ENCODE data around the gene DHH. TPM values are rescaled to one million over a fixed set of nuclear protein-coding genes. Genes with fewer than 3 reads are reported as not detected.

Gene DHH
- total RNA-seq, 4 donors from 2014 or later, result 0.66 to 3.0 (median 1.9) TPM

GRCh38 chr12:49098035-49098451, 3.4 kb upstream of the DHH start:
- no peak overlapping the region for H3K27ac ChIP-seq (replicated peaks in 1 of 4)
- intact Hi-C loops (cut with DNase I), result no loop called here
- peaks cover 0 to 20% (median 16%) of the 10 kb centered on the region in 4 donors for H3K27me3 ChIP-seq
- H3K9me3 ChIP-seq, result no peaks in the 10 kb centered on the region
- no peak for DNase-seq (ENCODE audit: extremely low spot score)
- TF ChIP-seq POLR2AphosphoS5 (IDR thresholded peaks at IDR 0.05), result peak in 1 of 2 donors; percentile 16
- TF ChIP-seq, protein P1, sequence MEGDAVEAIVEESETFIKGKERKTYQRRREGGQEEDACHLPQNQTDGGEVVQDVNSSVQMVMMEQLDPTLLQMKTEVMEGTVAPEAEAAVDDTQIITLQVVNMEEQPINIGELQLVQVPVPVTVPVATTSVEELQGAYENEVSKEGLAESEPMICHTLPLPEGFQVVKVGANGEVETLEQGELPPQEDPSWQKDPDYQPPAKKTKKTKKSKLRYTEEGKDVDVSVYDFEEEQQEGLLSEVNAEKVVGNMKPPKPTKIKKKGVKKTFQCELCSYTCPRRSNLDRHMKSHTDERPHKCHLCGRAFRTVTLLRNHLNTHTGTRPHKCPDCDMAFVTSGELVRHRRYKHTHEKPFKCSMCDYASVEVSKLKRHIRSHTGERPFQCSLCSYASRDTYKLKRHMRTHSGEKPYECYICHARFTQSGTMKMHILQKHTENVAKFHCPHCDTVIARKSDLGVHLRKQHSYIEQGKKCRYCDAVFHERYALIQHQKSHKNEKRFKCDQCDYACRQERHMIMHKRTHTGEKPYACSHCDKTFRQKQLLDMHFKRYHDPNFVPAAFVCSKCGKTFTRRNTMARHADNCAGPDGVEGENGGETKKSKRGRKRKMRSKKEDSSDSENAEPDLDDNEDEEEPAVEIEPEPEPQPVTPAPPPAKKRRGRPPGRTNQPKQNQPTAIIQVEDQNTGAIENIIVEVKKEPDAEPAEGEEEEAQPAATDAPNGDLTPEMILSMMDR (IDR thresholded peaks at IDR 0.05), result peak; percentile 68 to 86 (median 73)
- TF ChIP-seq POLR2A (IDR thresholded peaks at IDR 0.05; ENCODE audit: low read depth), result no peak
- TF ChIP-seq EP300 (IDR thresholded peaks at IDR 0.05), result no peak
- H3K4me3 ChIP-seq, result no peak overlapping the region
- 50% methylated on average over 4 of the region's 4 CpGs for WGBS
- H3K36me3 ChIP-seq, result peaks cover 51 to 73% (median 66%) of the 10 kb centered on the region in 4 donors
- H3K4me1 ChIP-seq, result peaks cover 16 to 21% (median 19%) of the 10 kb centered on the region in 4 donors

- intact Hi-C loops (cut with DNase I), result no loop called here
- Histone ChIP-seq H3K4me1 (peaks cover 20 to 27% (median 25%) of the 10 kb centered on the region in 4 donors), H3K36me3 (peaks cover 44 to 66% (median 59%) of the 10 kb centered on the region in 4 donors), H3K27ac (replicated peaks in 1 of 4) (no peak overlapping the region), H3K9me3 (no peaks in the 10 kb centered on the region), H3K4me3 (no peak overlapping the region), H3K27me3 (peaks cover 0 to 26% (median 21%) of the 10 kb centered on the region in 4 donors)
- TF ChIP-seq, protein P1 (IDR thresholded peaks at IDR 0.05), result no peak
- TF ChIP-seq POLR2A (IDR thresholded peaks at IDR 0.05; ENCODE audit: low read depth) (no peak), EP300 (IDR thresholded peaks at IDR 0.05) (no peak), POLR2AphosphoS5 (IDR thresholded peaks at IDR 0.05) (no peak)
- WGBS, result 83% methylated on average over 3 of the region's 3 CpGs
- DNase-seq (ENCODE audit: extremely low spot score), result no peak
These were observed 2.8 kb upstream of the DHH start for GRCh38 chr12:49097381-49097780.

- intact Hi-C loops (cut with DNase I), result no loop called here
- Histone ChIP-seq H3K4me1 (peaks cover 42 to 51% (median 49%) of the 10 kb centered on the region in 4 donors), H3K27me3 (peaks cover 0 to 49% (median 43%) of the 10 kb centered on the region in 4 donors), H3K4me3 (peak overlapping the region; percentile 39 to 54 (median 43)), H3K27ac (replicated peaks in 1 of 4) (no peak overlapping the region), H3K9me3 (no peaks in the 10 kb centered on the region), H3K36me3 (peaks cover 20 to 42% (median 35%) of the 10 kb centered on the region in 4 donors)
- 75% methylated on average over 2 of the region's 2 CpGs for WGBS
- DNase-seq (ENCODE audit: extremely low spot score), result no peak
- TF ChIP-seq, protein P1 (IDR thresholded peaks at IDR 0.05), result no peak
- TF ChIP-seq POLR2AphosphoS5 (IDR thresholded peaks at IDR 0.05), result peak in 1 of 2 donors; percentile 33
These were observed 369 bp upstream of the DHH start for GRCh38 chr12:49094975-49095365.

- TF ChIP-seq EP300 (IDR thresholded peaks at IDR 0.05), result no peak
- TF ChIP-seq POLR2A (IDR thresholded peaks at IDR 0.05; ENCODE audit: low read depth), result no peak
- TF ChIP-seq, protein P1 (IDR thresholded peaks at IDR 0.05), result no peak
- TF ChIP-seq POLR2AphosphoS5 (IDR thresholded peaks at IDR 0.05), result no peak
- peaks cover 11 to 30% (median 23%) of the 10 kb centered on the region in 4 donors for H3K36me3 ChIP-seq
- peak overlapping the region; percentile 39 to 54 (median 43) for H3K4me3 ChIP-seq
- peaks cover 0 to 60% (median 51%) of the 10 kb centered on the region in 4 donors for H3K27me3 ChIP-seq
- peaks cover 53 to 63% (median 61%) of the 10 kb centered on the region in 4 donors for H3K4me1 ChIP-seq
- no peak for DNase-seq (ENCODE audit: extremely low spot score)
- H3K9me3 ChIP-seq, result no peaks in the 10 kb centered on the region
- WGBS, result 8% methylated on average over 9 of the region's 9 CpGs
- peak overlapping the region in 3 of 4 donors; percentile 23 to 51 (median 36) for H3K27ac ChIP-seq (replicated peaks in 1 of 4)
- intact Hi-C loops (cut with DNase I), result no loop called here
These were observed 825 bp downstream of the DHH start for GRCh38 chr12:49093792-49094159.
